BLaER1 (cell line): Measurements from ENCODE around the gene WIZ.
A peak's percentile ranks its signal among the peaks of the same experiment; 100 is the strongest.

ENCODE experiments used
- H3K27ac ChIP-seq: shearing (Covaris generic); formaldehyde crosslinking; 2 replicates; pipeline ENCODE4 v1.8.1; 2022
- H3K27me3 ChIP-seq: shearing (Covaris generic); formaldehyde crosslinking; 2 replicates; pipeline ENCODE4 v1.8.1; 2022
- H3K36me3 ChIP-seq: shearing (Covaris generic); formaldehyde crosslinking; 2 replicates; pipeline ENCODE4 v1.8.1; 2022
- H3K4me1 ChIP-seq: shearing (Covaris generic); formaldehyde crosslinking; 2 replicates; pipeline ENCODE4 v1.8.1; 2022
- H3K4me2 ChIP-seq: shearing (Covaris generic); formaldehyde crosslinking; 2 replicates; pipeline ENCODE4 v1.8.1; 2022
- H3K4me3 ChIP-seq: shearing (Covaris generic); formaldehyde crosslinking; 2 replicates; pipeline ENCODE4 v1.8.1; 2022
- H3K9ac ChIP-seq: shearing (Covaris generic); formaldehyde crosslinking; 2 replicates; pipeline ENCODE4 v1.8.1; 2022
- H3K9me3 ChIP-seq: shearing (Covaris generic); formaldehyde crosslinking; 2 replicates; pipeline ENCODE4 v1.8.1; 2022
- H4K20me1 ChIP-seq: shearing (Covaris generic); formaldehyde crosslinking; 2 replicates; pipeline ENCODE4 v1.8.1; 2022
- Cebpa-rat ChIP-seq: shearing (Covaris generic); IDR thresholded peaks from 2 replicates; pipeline ENCODE4 v1.8.1; 2022

Gene WIZ

DNA sequence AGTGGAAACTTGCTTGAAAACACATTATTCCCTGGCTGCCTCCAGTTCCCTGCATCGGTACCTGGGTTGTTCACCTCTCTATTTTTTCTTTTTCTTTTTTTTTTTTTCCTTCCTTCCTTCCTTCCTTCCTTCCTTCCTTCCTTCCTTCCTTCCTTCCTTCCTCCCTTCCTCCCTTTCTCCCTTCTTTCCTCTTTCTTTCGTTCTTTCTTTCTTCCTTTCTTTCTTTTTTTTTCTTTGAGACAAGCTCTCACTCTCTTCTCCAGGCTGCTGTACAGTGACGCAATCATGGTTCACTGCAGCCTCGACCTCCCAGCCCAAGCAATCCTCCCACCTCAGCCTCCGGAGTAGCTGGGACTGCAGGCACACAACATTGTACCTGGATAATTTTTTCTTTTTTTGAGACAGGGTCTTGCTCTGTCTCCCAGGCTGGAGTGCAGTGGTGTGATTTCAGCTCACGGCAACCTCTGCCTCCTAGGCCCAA is 18.0 kb upstream of the WIZ start:
- Histone ChIP-seq H3K4me3 (no peak overlapping the region), H3K9me3 (0 out of 2 replicates have a peak, but pooled peaks cover 3% of the 10 kb centered on the region), H3K27me3 (peaks cover 14% of the 10 kb centered on the region), H3K36me3 (no peaks in the 10 kb centered on the region), H3K9ac (no peak overlapping the region; the same call in 1 of the 2 replicates), H3K4me2 (peak overlapping the region; percentile 90), H3K27ac (peak overlapping the region; percentile 83; the same call in 1 of the 2 replicates), H3K4me1 (peaks cover 81% of the 10 kb centered on the region), H4K20me1 (no peaks in the 10 kb centered on the region)
- TF ChIP-seq Cebpa-rat, result peak; percentile 50; the same call in 1 of the 2 replicates

DNA sequence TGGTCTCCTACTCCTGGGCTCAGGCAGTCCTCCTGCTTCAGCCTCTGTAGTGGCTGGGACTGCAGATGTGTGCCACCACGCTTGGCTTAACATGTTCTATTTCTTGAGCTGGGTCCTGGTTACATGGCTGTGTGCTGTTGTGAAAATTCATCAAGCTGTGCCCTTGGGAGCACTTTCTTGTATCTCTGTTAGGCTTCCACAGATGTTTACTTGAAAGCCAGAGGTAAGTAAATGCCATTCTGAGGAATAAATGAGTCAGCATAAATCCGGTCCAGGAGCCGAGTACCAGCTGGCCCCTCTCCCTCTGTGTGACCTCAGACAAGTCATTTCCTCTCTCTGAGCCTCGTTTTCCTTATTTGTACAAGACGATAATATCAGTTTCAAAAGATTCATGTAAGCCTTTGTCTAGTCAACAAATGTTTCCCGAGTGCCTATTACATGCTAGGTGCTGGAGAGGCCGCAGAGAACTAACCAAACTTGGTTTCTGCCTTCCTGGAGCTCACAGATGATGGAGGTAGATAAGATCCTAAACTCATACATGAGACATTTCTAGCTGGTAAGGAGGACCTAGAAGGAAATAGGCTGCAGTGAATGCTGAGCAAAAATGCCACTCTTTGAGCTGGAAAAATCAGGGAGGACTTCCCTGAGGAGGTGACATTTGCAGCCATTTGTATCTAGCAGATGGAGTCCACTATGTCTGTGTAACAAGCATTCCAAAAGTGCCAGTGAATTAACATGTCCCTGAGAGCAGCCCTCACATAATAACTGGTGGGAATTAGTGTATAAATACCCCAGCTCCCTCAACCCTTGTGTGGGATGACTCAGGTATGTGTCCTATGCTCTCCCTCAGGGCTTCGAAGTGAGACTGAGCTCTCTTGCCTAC is 17.3 kb upstream of the WIZ start:
- H3K27me3 ChIP-seq, result peaks cover 14% of the 10 kb centered on the region
- H3K27ac ChIP-seq, result peak overlapping the region; percentile 83

DNA sequence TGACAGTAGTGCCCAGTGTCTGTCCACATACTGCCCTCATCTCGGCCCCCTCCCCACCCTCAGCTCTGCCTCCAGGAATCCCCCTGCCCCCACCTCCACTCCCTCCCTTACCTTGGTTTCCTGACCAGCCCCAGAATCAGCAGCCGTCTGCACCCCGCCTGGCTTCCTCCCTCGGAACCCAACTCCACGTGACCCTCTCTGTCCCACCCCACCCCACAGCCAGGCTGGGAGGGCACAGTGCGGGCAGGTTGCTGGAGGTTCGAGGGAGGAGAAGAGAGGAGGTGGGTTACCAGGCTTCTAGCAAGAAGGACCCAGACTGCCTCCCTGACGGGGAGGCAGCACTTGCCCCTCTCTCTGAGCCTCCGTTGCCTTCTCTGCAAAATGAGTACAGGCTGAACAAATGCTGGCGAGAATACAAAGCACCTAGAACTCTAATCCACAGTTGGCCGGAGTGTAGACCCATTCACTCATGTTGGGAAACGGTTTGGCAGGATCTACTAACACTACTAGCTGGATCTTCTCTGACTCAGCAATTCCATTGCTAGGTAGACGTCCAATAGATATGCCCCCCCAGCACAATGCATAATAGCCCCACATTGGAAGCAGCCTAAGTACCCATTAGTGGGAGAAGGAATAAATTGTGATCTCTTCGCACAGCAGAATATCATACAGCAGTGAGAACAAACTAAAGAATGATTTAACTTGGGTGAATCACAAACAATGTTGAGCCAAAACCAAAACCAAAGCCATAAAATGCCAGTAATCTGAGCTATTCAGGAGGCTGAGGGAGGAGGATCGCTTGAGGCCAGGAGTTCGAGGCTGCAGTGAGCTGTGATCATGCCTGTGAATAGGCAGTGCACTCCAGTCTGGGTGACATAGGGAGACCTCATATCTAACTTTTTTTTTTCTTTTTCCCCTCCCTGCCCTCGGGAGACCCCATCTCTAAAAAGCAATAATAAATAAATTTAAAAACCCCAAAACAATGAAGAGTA is 14.9 kb upstream of the WIZ start, which contains the start of gene RASAL3:
RASAL3 (minus strand) TSS at position 151 of the 992 bp plus-strand sequence. CDS start 186 bp downstream, outside the sequence.
- peak within 1 kb of the TSS; percentile 87 for H3K9ac ChIP-seq

More for the DNA sequence above, 17.3 kb upstream of the WIZ start:
- no peak overlapping the region for H3K4me3 ChIP-seq
- 0 out of 2 replicates have a peak, but pooled peaks cover 3% of the 10 kb centered on the region for H3K9me3 ChIP-seq
- no peak for TF ChIP-seq Cebpa-rat
- peak overlapping the region; percentile 62; the same call in 1 of the 2 replicates for H3K9ac ChIP-seq
- peak overlapping the region; percentile 90 for H3K4me2 ChIP-seq
- no peaks in the 10 kb centered on the region for H3K36me3 ChIP-seq
- no peaks in the 10 kb centered on the region for H4K20me1 ChIP-seq
- peaks cover 88% of the 10 kb centered on the region for H3K4me1 ChIP-seq

DNA sequence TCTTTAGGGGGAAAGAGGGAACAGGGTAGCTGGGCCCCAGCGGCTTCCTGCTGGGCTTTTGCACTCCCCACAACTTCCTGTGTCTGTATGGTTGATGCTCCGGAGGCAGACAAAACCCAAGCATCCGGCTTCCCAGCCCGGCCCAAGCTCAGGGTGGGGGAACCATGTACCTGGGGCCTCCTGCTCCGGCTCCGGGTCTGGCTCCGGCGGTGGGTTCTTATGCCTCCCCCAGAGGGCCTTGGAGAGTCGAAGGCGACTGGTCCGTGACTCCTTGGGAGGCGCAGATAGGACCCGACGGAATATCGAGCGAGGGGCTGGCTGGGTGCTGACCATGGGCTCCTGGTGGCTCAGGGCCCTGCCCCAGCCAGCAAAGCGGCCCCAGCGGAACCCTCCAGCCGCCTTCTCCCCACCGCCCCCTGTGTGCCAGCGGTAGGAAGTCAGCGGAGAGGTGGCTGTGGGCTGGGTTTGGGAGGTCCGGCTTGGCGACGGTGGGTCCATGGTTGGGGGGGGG is 14.2 kb upstream of the WIZ start:
- Histone ChIP-seq H3K9me3 (no peaks in the 10 kb centered on the region), H3K4me2 (peak overlapping the region; percentile 94), H3K27me3 (peaks cover 4% of the 10 kb centered on the region), H3K27ac (peak overlapping the region; percentile 98), H3K4me3 (peak overlapping the region; percentile 71), H3K4me1 (peaks cover 77% of the 10 kb centered on the region), H4K20me1 (no peaks in the 10 kb centered on the region), H3K36me3 (0 out of 2 replicates have a peak, but pooled peaks cover 8% of the 10 kb centered on the region), H3K9ac (peak overlapping the region; percentile 87)
- TF ChIP-seq Cebpa-rat, result no peak

More for the DNA sequence above, 14.9 kb upstream of the WIZ start, which contains the start of gene RASAL3:
- Histone ChIP-seq H3K4me2 (peak within 1 kb of the TSS; percentile 94), H3K27ac (peak within 1 kb of the TSS; percentile 98), H3K9me3 (no peaks in the 10 kb centered on the region), H3K36me3 (0 out of 2 replicates have a peak, but pooled peaks cover 4% of the 10 kb centered on the region), H3K4me3 (peak within 1 kb of the TSS; percentile 71), H3K27me3 (peaks cover 12% of the 10 kb centered on the region), H4K20me1 (no peaks in the 10 kb centered on the region), H3K4me1 (peaks cover 85% of the 10 kb centered on the region)
- TF ChIP-seq Cebpa-rat, result no peak

DNA sequence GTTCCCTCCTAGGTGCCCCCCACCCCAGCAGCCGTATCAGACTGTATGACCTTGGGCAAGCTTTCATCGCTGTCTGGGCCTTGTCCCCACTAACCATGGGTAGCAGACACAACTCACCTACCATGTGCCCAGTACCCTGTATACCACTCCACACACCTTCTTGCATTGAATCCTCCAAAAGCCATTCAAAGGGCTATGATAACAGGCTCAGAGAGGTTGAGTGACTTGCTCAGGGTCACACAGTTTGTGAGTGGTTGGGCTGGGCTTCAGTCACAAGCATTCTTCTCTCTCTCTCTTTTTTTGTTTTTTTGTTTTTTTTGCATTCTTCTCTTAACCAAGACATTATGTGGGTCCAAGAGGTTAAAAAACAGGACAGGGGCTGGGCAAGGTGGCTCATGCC is 11.9 kb upstream of the WIZ start:
- no peak for TF ChIP-seq Cebpa-rat
- Histone ChIP-seq H3K4me3 (no peak overlapping the region), H3K4me1 (peaks cover 68% of the 10 kb centered on the region), H3K27me3 (no peaks in the 10 kb centered on the region), H3K27ac (peak overlapping the region; percentile 98; the same call in 1 of the 2 replicates), H4K20me1 (no peaks in the 10 kb centered on the region), H3K4me2 (peak overlapping the region; percentile 94), H3K36me3 (peaks cover 22% of the 10 kb centered on the region; the same call in 1 of the 2 replicates), H3K9ac (no peak overlapping the region), H3K9me3 (0 out of 2 replicates have a peak, but pooled peaks cover 5% of the 10 kb centered on the region)

DNA sequence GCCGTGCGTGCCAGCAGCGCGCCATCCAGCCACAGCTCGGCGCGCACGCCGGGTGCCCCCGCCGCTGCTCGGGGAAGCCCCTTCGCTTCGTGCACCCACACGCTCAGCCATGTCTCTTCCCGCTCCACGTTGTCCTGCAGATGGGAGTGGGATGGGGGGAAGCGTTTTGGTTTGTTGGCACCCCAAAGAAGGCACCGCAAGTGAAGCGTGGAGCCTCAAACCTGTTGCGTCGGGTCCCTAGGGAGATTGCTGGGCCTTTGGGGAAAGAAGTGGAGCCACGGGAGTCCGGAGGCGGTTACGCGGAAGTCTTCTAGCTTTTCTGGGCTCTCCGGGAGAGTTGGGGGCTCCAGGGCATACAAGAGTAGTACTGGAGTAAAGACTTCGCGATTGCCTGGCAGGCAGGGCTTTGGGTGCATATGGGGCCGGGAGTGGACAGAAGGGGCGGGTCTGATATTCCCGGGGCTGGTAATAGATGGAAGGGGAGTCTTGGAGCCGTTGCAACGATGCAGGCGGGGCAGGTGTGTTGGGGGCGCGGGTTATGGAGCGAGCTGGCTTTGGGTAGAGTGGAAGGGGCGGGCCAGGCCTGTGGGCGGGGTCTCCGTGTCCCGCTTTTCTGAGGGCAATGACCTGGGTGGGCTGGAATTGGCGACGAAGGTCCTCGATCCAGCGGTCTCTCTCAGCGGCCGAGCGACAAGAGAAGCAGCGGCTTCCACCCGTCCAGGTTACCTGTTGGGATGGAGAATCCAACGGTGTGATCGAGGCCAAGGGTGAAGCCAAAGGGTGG is 8.1 kb upstream of the WIZ start:
- Histone ChIP-seq H3K27ac (peak overlapping the region; percentile 34), H3K4me3 (no peak overlapping the region), H3K4me2 (peak overlapping the region; percentile 49), H3K9ac (no peak overlapping the region), H3K36me3 (peaks cover 58% of the 10 kb centered on the region; the same call in 1 of the 2 replicates), H3K27me3 (no peaks in the 10 kb centered on the region), H4K20me1 (no peaks in the 10 kb centered on the region), H3K4me1 (peaks cover 36% of the 10 kb centered on the region), H3K9me3 (0 out of 2 replicates have a peak, but pooled peaks cover 5% of the 10 kb centered on the region)
- TF ChIP-seq Cebpa-rat, result no peak

DNA sequence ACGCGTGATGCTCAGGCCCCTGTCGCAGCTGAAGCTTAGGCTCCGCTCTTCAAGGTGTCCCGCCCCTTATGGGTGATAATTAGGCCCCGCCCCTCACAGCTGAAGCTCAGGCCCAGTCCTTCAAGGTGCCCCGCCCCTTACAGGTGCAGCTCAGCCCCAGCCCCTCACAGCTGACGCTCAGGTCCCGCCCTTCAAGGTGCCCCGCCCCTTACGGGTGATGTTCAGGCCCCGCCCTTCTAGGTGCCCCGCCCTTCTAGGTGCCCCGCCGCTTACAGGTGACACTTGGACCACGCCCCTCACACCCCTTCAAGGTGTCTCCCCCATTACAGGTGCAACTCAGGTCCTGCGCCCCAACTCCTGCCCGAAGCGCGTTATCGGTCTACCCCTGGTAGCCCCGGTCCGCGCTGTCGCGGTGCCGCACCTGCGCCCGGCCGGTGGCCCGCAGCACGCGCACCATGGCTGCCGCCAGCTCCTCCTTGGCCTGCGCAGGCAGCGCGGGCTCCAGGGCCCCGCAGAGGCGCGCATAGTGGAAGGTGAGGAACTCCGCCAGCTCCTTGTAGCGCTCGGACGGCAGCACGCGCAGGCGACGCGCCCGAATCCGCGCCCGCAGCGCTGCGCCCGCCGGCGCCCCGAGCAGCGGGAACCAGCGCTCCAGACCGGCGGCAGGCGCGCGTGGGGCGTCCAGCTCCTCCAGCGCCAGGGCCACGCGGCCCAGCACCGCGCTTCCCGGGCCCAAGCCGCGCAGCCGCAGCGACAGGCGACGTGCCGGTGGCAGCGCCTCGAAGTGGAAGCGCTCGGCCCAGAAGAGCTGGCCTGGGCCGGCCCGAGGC is 7.3 kb upstream of the WIZ start:
- peaks cover 63% of the 10 kb centered on the region; the same call in 1 of the 2 replicates for H3K36me3 ChIP-seq
- H3K27ac ChIP-seq, result peak overlapping the region; percentile 34; the same call in 1 of the 2 replicates
- H3K4me3 ChIP-seq, result no peak overlapping the region
- H3K4me2 ChIP-seq, result peak overlapping the region; percentile 49
- H3K9ac ChIP-seq, result no peak overlapping the region
- H4K20me1 ChIP-seq, result no peaks in the 10 kb centered on the region
- H3K9me3 ChIP-seq, result 0 out of 2 replicates have a peak, but pooled peaks cover 5% of the 10 kb centered on the region
- H3K4me1 ChIP-seq, result peaks cover 32% of the 10 kb centered on the region
- no peaks in the 10 kb centered on the region for H3K27me3 ChIP-seq
- TF ChIP-seq Cebpa-rat, result no peak
